ENCODE results near the gene UBTD2. TPM values are rescaled to one million over a fixed set of nuclear protein-coding genes. Genes with fewer than 3 reads are reported as not detected.

UBTD2 gene
- total RNA-seq, 1 donor from 2014 or later: 6.3 TPM

- peak overlapping the region; percentile 90 for H3K4me3 Mint-ChIP-seq
- H3K4me1 Mint-ChIP-seq: peaks cover 84% of the 10 kb centered on the region
- intact Hi-C loops (cut with micrococcal nuclease): loop anchor here (2.0 to 10.0 kb wide), 2 partner anchors 15 to 1879 kb away; partner anchors contain the start of gene LCP2
- H3K27ac Mint-ChIP-seq: peak overlapping the region; percentile 96
- peak; percentile 91 for DNase-seq
- peaks cover 49% of the 10 kb centered on the region for H3K36me3 Mint-ChIP-seq (ENCODE audit: low read depth)
- H3K9me3 Mint-ChIP-seq: no peaks in the 10 kb centered on the region
- H3K27me3 Mint-ChIP-seq: no peaks in the 10 kb centered on the region
Measured at GRCh38 chr5:172173564-172174153, 109.9 kb downstream of the UBTD2 start.

- H3K4me1 Mint-ChIP-seq: peaks cover 81% of the 10 kb centered on the region
- peaks cover 46% of the 10 kb centered on the region for H3K36me3 Mint-ChIP-seq (ENCODE audit: low read depth)
- H3K4me3 Mint-ChIP-seq: peak overlapping the region; percentile 90
- H3K9me3 Mint-ChIP-seq: no peaks in the 10 kb centered on the region
- no peaks in the 10 kb centered on the region for H3K27me3 Mint-ChIP-seq
- DNase-seq: no peak
- H3K27ac Mint-ChIP-seq: peak overlapping the region; percentile 96
- intact Hi-C loops (cut with micrococcal nuclease): loop anchor here (2.0 to 10.0 kb wide), 2 partner anchors 14 to 1878 kb away; partner anchors contain the start of gene LCP2
Measured at GRCh38 chr5:172172912-172173563, 110.5 kb downstream of the UBTD2 start.

GRCh38 chr5:172171118-172171517 lies 112.4 kb downstream of the UBTD2 start:
- no peak overlapping the region for H3K4me3 Mint-ChIP-seq
- H3K4me1 Mint-ChIP-seq: peaks cover 72% of the 10 kb centered on the region
- intact Hi-C loops (cut with micrococcal nuclease): loop anchor here (10.0 kb wide), 1 partner anchor 1876 kb away; the partner anchor contains the start of gene LCP2
- no peaks in the 10 kb centered on the region for H3K27me3 Mint-ChIP-seq
- no peak for DNase-seq
- H3K9me3 Mint-ChIP-seq: no peaks in the 10 kb centered on the region
- no peak overlapping the region for H3K27ac Mint-ChIP-seq
- H3K36me3 Mint-ChIP-seq (ENCODE audit: low read depth): peaks cover 44% of the 10 kb centered on the region

GRCh38 chr5:172170251-172170701 lies 113.3 kb downstream of the UBTD2 start:
- no peaks in the 10 kb centered on the region for H3K9me3 Mint-ChIP-seq
- intact Hi-C loops (cut with micrococcal nuclease): loop anchor here (10.0 kb wide), 1 partner anchor 1875 kb away; the partner anchor contains the start of gene LCP2
- H3K36me3 Mint-ChIP-seq (ENCODE audit: low read depth): peaks cover 39% of the 10 kb centered on the region
- H3K27ac Mint-ChIP-seq: peak overlapping the region; percentile 58
- no peak overlapping the region for H3K4me3 Mint-ChIP-seq
- no peaks in the 10 kb centered on the region for H3K27me3 Mint-ChIP-seq
- H3K4me1 Mint-ChIP-seq: peaks cover 64% of the 10 kb centered on the region
- DNase-seq: no peak

- Mint-ChIP-seq H3K36me3 (ENCODE audit: low read depth) (peaks cover 41% of the 10 kb centered on the region), H3K27ac (peak overlapping the region; percentile 76), H3K9me3 (no peaks in the 10 kb centered on the region), H3K4me3 (no peak overlapping the region), H3K4me1 (peaks cover 59% of the 10 kb centered on the region), H3K27me3 (no peaks in the 10 kb centered on the region)
- intact Hi-C loops (cut with micrococcal nuclease): no loop called here
- no peak for DNase-seq
Measured at GRCh38 chr5:172169216-172169615, 114.3 kb downstream of the UBTD2 start.

- intact Hi-C loops (cut with micrococcal nuclease): no loop called here
- no peak overlapping the region for H3K27ac Mint-ChIP-seq
- no peaks in the 10 kb centered on the region for H3K27me3 Mint-ChIP-seq
- DNase-seq: no peak
- H3K4me3 Mint-ChIP-seq: no peak overlapping the region
- no peaks in the 10 kb centered on the region for H3K9me3 Mint-ChIP-seq
- H3K4me1 Mint-ChIP-seq: peaks cover 51% of the 10 kb centered on the region
- H3K36me3 Mint-ChIP-seq (ENCODE audit: low read depth): peaks cover 34% of the 10 kb centered on the region
Measured at GRCh38 chr5:172168311-172168710, 115.3 kb downstream of the UBTD2 start.

- intact Hi-C loops (cut with micrococcal nuclease): no loop called here
- H3K36me3 Mint-ChIP-seq (ENCODE audit: low read depth): peaks cover 34% of the 10 kb centered on the region
- H3K9me3 Mint-ChIP-seq: no peaks in the 10 kb centered on the region
- peaks cover 49% of the 10 kb centered on the region for H3K4me1 Mint-ChIP-seq
- no peaks in the 10 kb centered on the region for H3K27me3 Mint-ChIP-seq
- H3K4me3 Mint-ChIP-seq: no peak overlapping the region
- H3K27ac Mint-ChIP-seq: no peak overlapping the region
- DNase-seq: no peak
Measured at GRCh38 chr5:172167895-172168294, 115.7 kb downstream of the UBTD2 start.

GRCh38 chr5:172166030-172166826 lies 117.3 kb downstream of the UBTD2 start:
- Mint-ChIP-seq H3K27me3 (no peaks in the 10 kb centered on the region), H3K27ac (no peak overlapping the region), H3K9me3 (no peaks in the 10 kb centered on the region), H3K4me3 (no peak overlapping the region), H3K36me3 (ENCODE audit: low read depth) (peaks cover 32% of the 10 kb centered on the region), H3K4me1 (peaks cover 46% of the 10 kb centered on the region)
- no peak for DNase-seq
- intact Hi-C loops (cut with micrococcal nuclease): no loop called here

GRCh38 chr5:172165465-172165864 lies 118.1 kb downstream of the UBTD2 start:
- Mint-ChIP-seq H3K36me3 (ENCODE audit: low read depth) (peaks cover 30% of the 10 kb centered on the region), H3K27ac (no peak overlapping the region), H3K9me3 (no peaks in the 10 kb centered on the region), H3K27me3 (no peaks in the 10 kb centered on the region), H3K4me1 (peaks cover 44% of the 10 kb centered on the region), H3K4me3 (no peak overlapping the region)
- intact Hi-C loops (cut with micrococcal nuclease): no loop called here
- no peak for DNase-seq

GRCh38 chr5:172164769-172165212 lies 118.8 kb downstream of the UBTD2 start:
- Mint-ChIP-seq H3K4me1 (peaks cover 39% of the 10 kb centered on the region), H3K27me3 (no peaks in the 10 kb centered on the region), H3K4me3 (no peak overlapping the region), H3K36me3 (ENCODE audit: low read depth) (peaks cover 23% of the 10 kb centered on the region), H3K9me3 (no peaks in the 10 kb centered on the region), H3K27ac (no peak overlapping the region)
- no peak for DNase-seq
- intact Hi-C loops (cut with micrococcal nuclease): no loop called here

GRCh38 chr5:172163346-172163745 lies 120.2 kb downstream of the UBTD2 start:
- DNase-seq: no peak
- no peak overlapping the region for H3K27ac Mint-ChIP-seq
- H3K27me3 Mint-ChIP-seq: no peaks in the 10 kb centered on the region
- intact Hi-C loops (cut with micrococcal nuclease): no loop called here
- peaks cover 18% of the 10 kb centered on the region for H3K36me3 Mint-ChIP-seq (ENCODE audit: low read depth)
- peaks cover 33% of the 10 kb centered on the region for H3K4me1 Mint-ChIP-seq
- no peak overlapping the region for H3K4me3 Mint-ChIP-seq
- H3K9me3 Mint-ChIP-seq: no peaks in the 10 kb centered on the region

- Mint-ChIP-seq H3K27ac (no peak overlapping the region), H3K4me3 (no peak overlapping the region), H3K27me3 (no peaks in the 10 kb centered on the region), H3K9me3 (no peaks in the 10 kb centered on the region), H3K4me1 (peaks cover 30% of the 10 kb centered on the region), H3K36me3 (ENCODE audit: low read depth) (peaks cover 20% of the 10 kb centered on the region)
- intact Hi-C loops (cut with micrococcal nuclease): no loop called here
- DNase-seq: no peak
Measured at GRCh38 chr5:172162987-172163343, 120.6 kb downstream of the UBTD2 start.

GRCh38 chr5:172162323-172162986 lies 121.1 kb downstream of the UBTD2 start:
- no peaks in the 10 kb centered on the region for H3K27me3 Mint-ChIP-seq
- no peak for DNase-seq
- peaks cover 28% of the 10 kb centered on the region for H3K4me1 Mint-ChIP-seq
- H3K36me3 Mint-ChIP-seq (ENCODE audit: low read depth): peaks cover 23% of the 10 kb centered on the region
- intact Hi-C loops (cut with micrococcal nuclease): no loop called here
- no peaks in the 10 kb centered on the region for H3K9me3 Mint-ChIP-seq
- peak overlapping the region; percentile 41 for H3K27ac Mint-ChIP-seq
- H3K4me3 Mint-ChIP-seq: no peak overlapping the region

Data from activated CD4-positive, alpha-beta T cell treated with anti-CD3 and anti-CD28 coated beads, Interleukin-2, amount 10 ng/mL, durations not matched to agents 24 days and 14 days (primary cell).